GM12865 (cell line): ENCODE results near the gene CHSY1.

ENCODE experiments used
- DNase-seq: peaks from one replicate; pipeline ENCODE4 v3.0.0; 2010; ENCODE audit warnings: low read depth
- H3K4me3 ChIP-seq: 2 replicates; pipeline ENCODE4 v1.5.1; 2011; ENCODE audit warnings: mild to moderate bottlenecking, low read depth, low read length, control low read depth
- CTCF ChIP-seq: IDR thresholded peaks from 2 replicates; pipeline ENCODE4 v1.5.1; 2011; ENCODE audit warnings: low read length, control low read depth, low read depth, inconsistent platforms; ENCODE audit not compliant: insufficient read depth; ENCODE audit errors: missing control alignments

CHSY1 gene

GRCh38 chr15:101182215-101182614 is 69.6 kb downstream of the CHSY1 start:
- DNase-seq, result no peak
- H3K4me3 ChIP-seq, result no peak overlapping the region
- no peak for TF ChIP-seq CTCF

- H3K4me3 ChIP-seq, result no peak overlapping the region
- no peak for DNase-seq
- no peak for TF ChIP-seq CTCF
Observed at GRCh38 chr15:101181349-101181748, 70.5 kb downstream of the CHSY1 start.

GRCh38 chr15:101180620-101181307 is 71.1 kb downstream of the CHSY1 start:
- no peak for TF ChIP-seq CTCF
- DNase-seq, result no peak

GRCh38 chr15:101179341-101180153 is 72.3 kb downstream of the CHSY1 start:
- H3K4me3 ChIP-seq, result no peak overlapping the region
- no peak for TF ChIP-seq CTCF
- no peak for DNase-seq

More at GRCh38 chr15:101180620-101181307, 71.1 kb downstream of the CHSY1 start:
- H3K4me3 ChIP-seq, result no peak overlapping the region

GRCh38 chr15:101178931-101179330 is 72.9 kb downstream of the CHSY1 start:
- no peak overlapping the region for H3K4me3 ChIP-seq
- no peak for TF ChIP-seq CTCF
- no peak for DNase-seq

- no peak for DNase-seq
- no peak overlapping the region for H3K4me3 ChIP-seq
- no peak for TF ChIP-seq CTCF
Observed at GRCh38 chr15:101178479-101178878, 73.4 kb downstream of the CHSY1 start.
